Upper lobe of left lung (tissue), 4 donors: ENCODE measurements around the gene DGKZ.

Experiments used
- POLR2A ChIP-seq, 4 donors: fragments of 450-650 bp; IDR thresholded peaks; one replicate each; pipeline ENCODE4 v1.5.1; 2016 to 2017; ENCODE audit warnings: antibody characterized with exemption in 4 of 4, mild to moderate bottlenecking in 2 of 4
- TF ChIP-seq, protein P1 (sequence below), 6 experiments: fragments of 450-650 bp in 4 of 6; fragments of 200-600 bp in 2 of 6; sonication (generic) in 2 of 6; IDR thresholded peaks; one replicate each; pipeline ENCODE4 v1.5.1; 2016 to 2019; ENCODE audit warnings: antibody characterized with exemption in 6 of 6

- TF ChIP-seq, protein P1, sequence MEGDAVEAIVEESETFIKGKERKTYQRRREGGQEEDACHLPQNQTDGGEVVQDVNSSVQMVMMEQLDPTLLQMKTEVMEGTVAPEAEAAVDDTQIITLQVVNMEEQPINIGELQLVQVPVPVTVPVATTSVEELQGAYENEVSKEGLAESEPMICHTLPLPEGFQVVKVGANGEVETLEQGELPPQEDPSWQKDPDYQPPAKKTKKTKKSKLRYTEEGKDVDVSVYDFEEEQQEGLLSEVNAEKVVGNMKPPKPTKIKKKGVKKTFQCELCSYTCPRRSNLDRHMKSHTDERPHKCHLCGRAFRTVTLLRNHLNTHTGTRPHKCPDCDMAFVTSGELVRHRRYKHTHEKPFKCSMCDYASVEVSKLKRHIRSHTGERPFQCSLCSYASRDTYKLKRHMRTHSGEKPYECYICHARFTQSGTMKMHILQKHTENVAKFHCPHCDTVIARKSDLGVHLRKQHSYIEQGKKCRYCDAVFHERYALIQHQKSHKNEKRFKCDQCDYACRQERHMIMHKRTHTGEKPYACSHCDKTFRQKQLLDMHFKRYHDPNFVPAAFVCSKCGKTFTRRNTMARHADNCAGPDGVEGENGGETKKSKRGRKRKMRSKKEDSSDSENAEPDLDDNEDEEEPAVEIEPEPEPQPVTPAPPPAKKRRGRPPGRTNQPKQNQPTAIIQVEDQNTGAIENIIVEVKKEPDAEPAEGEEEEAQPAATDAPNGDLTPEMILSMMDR (IDR thresholded peaks at IDR 0.05): no peak
- TF ChIP-seq POLR2A (IDR thresholded peaks at IDR 0.05): no peak
Observed at GRCh38 chr11:46375392-46376101, 28.3 kb downstream of the DGKZ start.
